AG08396 (cell line): ENCODE data around the gene MAZ.
A peak's percentile ranks its signal among the peaks of the same experiment; 100 is the strongest.

Experiments used
- DNase-seq: peaks from one replicate; pipeline ENCODE4 v3.0.0; 2012; ENCODE audit warnings: low spot score, mixed read lengths

Gene MAZ

DNA sequence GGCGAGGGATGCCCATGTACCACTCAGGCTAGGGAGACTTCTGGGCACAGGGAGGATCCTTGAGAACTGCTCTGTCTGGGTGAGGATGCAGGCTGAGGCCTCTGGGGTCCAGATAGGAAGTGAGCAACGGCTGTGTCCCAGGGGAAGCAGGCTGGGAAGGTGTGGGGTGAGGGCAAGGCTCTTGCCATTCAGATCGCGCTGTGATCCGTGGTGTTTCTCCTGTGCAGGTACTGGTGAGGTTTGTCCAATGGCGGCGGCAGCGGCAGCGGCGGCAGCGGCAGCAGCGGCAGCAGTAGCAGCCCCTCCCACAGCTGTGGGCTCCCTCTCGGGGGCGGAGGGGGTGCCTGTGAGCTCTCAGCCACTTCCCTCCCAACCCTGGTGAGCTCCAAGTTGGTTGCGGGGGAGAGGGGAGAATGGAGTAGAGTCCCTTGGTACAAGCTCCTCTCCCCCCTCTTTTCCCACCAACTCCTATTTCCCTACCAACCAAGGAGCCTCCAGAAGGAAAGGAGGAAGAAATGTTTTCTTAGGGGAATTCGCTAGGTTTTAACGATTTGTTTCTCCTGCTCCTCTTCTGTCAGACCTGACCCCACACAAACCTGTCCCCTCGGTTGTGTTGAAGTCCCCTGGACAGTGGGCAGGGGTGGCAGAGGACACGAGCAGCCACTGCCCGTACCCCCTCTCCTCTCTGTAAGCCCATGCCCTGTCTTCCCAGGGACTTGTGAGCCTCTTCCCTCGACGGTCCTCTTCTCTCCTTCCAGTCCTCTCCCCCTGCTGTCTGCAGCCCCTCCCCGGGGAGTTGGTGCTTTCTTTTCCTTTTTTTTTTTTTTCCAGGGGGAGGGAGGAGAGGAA lies 3.7 kb downstream of the MAZ start:
- DNase-seq, result no peak

- no peak for DNase-seq
Observed at GRCh38 chr16:29810699-29811169, 4.4 kb downstream of the MAZ start.

GRCh38 chr16:29811170-29811895 lies 5.0 kb downstream of the MAZ start:
- peak; percentile 93 for DNase-seq

GRCh38 chr16:29811896-29812665 lies 5.8 kb downstream of the MAZ start, which contains the start of gene PRRT2:
TSS of gene PRRT2 (plus strand) at chr16:29812193. CDS start at chr16:29813055, 862 bp downstream.
- peak; percentile 53 for DNase-seq

- DNase-seq, result no peak
Observed at GRCh38 chr16:29812754-29813643, 6.7 kb downstream of the MAZ start.

DNA sequence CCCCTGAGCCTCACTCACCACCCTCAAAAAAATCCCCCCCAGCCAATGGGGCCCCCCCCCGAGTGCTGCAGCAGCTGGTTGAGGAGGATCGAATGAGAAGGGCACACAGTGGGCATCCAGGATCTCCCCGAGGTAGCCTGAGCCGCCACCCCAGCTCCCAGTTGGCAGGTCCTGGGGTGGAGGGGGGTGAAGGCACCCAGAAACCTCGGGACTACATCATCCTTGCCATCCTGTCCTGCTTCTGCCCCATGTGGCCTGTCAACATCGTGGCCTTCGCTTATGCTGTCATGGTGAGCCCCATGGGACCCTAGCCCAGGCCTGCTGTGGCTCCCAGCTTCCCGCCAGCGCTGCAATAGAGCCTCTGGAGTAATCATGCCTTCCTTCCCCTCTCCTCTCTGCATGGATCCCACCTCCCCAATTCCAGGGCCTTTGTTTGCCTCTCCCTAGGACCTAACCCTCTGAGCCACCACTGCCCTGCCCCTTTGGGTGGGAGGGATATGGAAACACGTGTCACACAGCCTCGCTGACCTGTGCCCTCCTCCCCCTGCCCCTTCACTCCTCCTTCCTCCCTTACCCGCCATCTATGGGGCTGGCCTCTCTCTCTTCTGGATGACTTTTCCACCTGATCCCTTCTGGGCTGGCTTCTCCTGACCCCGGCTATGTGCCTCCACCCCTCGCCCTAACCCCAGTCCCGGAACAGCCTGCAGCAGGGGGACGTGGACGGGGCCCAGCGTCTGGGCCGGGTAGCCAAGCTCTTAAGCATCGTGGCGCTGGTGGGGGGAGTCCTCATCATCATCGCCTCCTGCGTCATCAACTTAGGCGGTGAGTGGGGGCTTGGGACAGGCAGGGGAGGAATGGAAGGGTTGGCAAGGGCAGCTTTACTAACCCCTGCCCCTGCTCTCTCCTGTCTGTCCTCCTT lies 7.6 kb downstream of the MAZ start:
- DNase-seq, result no peak

GRCh38 chr16:29814592-29814991 lies 8.3 kb downstream of the MAZ start:
- no peak for DNase-seq

GRCh38 chr16:29815032-29815721 lies 8.8 kb downstream of the MAZ start:
- no peak for DNase-seq

- DNase-seq, result peak; percentile 94
Observed at GRCh38 chr16:29815793-29816693, 9.7 kb downstream of the MAZ start, which contains the start of gene PAGR1. TSS of gene PAGR1 (plus strand) at chr16:29816152. CDS start at chr16:29816526, 374 bp downstream.

DNA sequence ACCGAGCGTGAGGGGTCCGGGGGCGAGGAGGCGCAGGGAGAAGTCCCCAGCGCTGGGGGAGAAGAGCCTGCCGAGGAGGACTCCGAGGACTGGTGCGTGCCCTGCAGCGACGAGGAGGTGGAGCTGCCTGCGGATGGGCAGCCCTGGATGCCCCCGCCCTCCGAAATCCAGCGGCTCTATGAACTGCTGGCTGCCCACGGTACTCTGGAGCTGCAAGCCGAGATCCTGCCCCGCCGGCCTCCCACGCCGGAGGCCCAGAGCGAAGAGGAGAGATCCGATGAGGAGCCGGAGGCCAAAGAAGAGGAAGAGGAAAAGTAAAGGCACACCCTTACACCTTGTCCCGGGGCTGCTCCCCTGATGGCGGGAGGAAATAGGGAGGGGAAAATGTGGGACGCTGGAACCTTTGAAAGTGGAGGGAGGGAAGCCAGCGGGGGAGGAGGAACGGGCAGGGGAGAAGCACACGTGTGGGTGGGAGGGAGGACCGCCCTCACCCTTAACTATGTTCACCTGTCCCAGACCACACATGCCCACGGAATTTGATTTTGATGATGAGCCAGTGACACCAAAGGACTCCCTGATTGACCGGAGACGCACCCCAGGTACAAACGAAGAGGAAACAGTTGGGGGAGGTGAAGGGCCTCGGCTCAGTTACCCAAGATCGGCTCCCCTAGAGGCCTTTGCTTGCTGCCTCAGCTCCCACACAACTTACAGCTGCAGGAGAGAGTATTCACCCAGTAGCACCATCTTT lies 10.5 kb downstream of the MAZ start:
- DNase-seq, result peak; percentile 71

DNA sequence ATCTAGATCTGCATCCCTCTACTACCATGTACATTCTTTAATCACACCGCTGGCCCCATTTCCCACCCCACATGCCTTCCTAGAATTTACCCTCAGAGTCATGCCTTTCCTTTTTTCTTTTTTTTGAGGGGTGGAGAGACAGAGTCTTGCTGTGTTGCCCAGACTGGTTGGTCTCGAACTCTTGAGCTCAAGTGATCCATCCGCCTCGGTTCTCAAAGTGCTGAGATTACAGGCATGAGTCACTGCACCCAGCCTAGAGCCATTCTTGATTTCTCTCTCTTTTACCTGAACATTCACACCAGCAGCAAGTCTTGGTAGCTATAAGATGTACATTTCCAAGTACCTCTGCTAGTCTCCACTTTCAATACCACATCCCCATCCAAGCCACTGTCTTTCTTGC lies 11.8 kb downstream of the MAZ start:
- no peak for DNase-seq

- DNase-seq, result no peak
Observed at GRCh38 chr16:29819506-29819905, 13.2 kb downstream of the MAZ start.

DNA sequence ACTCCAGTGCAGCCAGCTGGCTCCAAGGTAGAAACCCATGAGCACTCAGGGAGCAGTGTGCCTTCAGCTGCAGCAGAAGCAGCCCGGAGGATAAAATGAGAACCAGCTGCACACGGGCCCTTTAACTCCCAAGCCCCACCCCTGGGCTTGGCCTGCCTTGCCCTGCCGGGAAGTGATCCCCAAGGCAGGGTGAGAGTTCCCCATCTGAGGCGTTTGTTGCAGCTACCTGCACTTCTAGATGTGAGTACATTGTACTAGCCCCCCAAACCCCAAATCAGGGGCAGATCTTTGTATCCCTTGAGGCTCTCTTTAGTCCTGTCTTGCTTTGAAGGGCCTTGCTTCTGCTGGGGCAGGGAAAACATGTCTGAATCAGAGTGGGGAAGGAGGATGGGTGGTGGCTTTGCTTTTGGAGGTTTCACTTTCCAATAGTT lies 14.0 kb downstream of the MAZ start, which contains the start of gene MVP:
Gene MVP, plus strand, starts transcription at position 192 of the 431 bp plus-strand sequence. CDS start 10,088 bp downstream, outside the sequence.
- DNase-seq, result peak; percentile 78

GRCh38 chr16:29820730-29821642 lies 14.7 kb downstream of the MAZ start:
- DNase-seq, result peak; percentile 48

DNA sequence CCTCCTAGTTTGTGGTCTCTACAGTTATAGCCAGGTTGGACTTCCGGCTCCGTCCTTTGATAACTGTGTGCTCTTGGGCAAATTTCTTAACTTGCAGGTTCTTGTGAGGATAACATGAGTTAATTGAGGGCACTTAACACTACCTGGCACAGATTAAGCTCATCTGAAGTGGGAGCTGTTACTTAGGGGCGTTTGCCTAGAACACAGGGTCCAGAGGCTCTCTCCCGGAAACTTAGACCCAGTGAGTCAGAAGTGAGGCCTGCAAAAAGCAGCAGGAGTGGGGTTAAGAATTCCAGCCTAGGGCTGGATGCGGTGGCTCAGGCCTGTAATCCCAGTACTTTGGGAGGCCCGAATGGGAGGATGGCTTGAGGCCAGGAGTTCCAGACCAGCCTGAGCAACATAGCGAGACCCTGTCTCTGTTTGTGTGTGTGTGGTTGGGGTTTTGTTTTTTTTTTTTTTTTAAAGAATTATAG lies 15.3 kb downstream of the MAZ start:
- DNase-seq, result peak; percentile 50

GRCh38 chr16:29824589-29825144 lies 18.3 kb downstream of the MAZ start:
- no peak for DNase-seq
